ENCODE data around the gene UQCC3.

GRCh38 chr11:62716206-62716605, 44.7 kb downstream of the UQCC3 start:
- TF ChIP-seq CHAMP1 (IDR thresholded peaks at IDR 0.05) (no peak), E2F8 (IDR thresholded peaks at IDR 0.05; ENCODE audit: low read depth, partially characterized antibody) (no peak), GATA2 (CRISPR knock-in tag; IDR thresholded peaks at IDR 0.05) (no peak), CTCF (IDR thresholded peaks at IDR 0.05 in 2 of 3, conservative IDR thresholded peaks at IDR 0.05 in 1 of 3; ENCODE audit: insufficient read depth in 2 of 3, low read depth in 1 of 3, low read length in 3 of 3) (no peak), IRF1 (CRISPR knock-in tag; IDR thresholded peaks at IDR 0.05; ENCODE audit: borderline replicate concordance) (no peak), POLR2AphosphoS5 (IDR thresholded peaks at IDR 0.05; ENCODE audit: control insufficient read depth, insufficient read depth, low read depth, low read length) (no peak), MEF2A (IDR thresholded peaks at IDR 0.05; ENCODE audit: control insufficient read depth, low read depth, low read length) (no peak), NR3C1 (CRISPR knock-in tag; IDR thresholded peaks at IDR 0.05) (no peak), LCOR (CRISPR knock-in tag; IDR thresholded peaks at IDR 0.05) (no peak), TEAD4 (IDR thresholded peaks at IDR 0.05; ENCODE audit: low read length) (no peak), TEAD4 (CRISPR knock-in tag; IDR thresholded peaks at IDR 0.05; ENCODE audit: borderline replicate concordance) (no peak)
